HG02759 (cell line): ENCODE results near the gene LONRF2.
"Not testable (repeated sequence)": the region's sequence is repeated elsewhere in the genome, so short reads cannot be mapped to it uniquely, and the experiment has no call there.

Source experiments
- ATAC-seq: cut with Tn5 transposase; IDR thresholded peaks from one replicate; pipeline ENCODE4 v1.9.1; 2021; ENCODE audit warnings: mild to moderate bottlenecking, moderate library complexity; ENCODE audit not compliant: unreplicated experiment

Gene LONRF2

GRCh38 chr2:100256416-100256815 is 65.9 kb downstream of the LONRF2 start:
- ATAC-seq, result no peak

- ATAC-seq, result no peak
These were observed 67.6 kb downstream of the LONRF2 start for GRCh38 chr2:100254646-100255210.

DNA sequence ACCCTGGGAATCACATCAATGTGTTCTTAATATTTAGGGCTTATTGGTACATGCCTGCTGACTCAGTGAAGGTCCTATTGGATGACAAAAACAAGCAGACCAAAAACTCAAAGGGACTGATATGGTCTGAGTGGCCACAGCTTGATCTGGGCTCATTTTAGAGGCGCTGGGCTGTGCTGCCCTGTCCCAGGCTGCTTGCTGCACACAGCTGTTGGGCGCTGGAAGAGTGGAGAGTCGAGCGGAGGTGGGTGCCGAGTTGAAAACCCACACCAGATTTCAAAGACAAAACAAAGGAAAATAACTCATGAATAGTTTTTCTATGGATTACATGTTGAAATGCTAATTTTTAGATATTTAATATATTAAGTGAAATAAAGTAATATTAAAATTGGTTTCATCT is 68.5 kb downstream of the LONRF2 start:
- ATAC-seq, result no peak

DNA sequence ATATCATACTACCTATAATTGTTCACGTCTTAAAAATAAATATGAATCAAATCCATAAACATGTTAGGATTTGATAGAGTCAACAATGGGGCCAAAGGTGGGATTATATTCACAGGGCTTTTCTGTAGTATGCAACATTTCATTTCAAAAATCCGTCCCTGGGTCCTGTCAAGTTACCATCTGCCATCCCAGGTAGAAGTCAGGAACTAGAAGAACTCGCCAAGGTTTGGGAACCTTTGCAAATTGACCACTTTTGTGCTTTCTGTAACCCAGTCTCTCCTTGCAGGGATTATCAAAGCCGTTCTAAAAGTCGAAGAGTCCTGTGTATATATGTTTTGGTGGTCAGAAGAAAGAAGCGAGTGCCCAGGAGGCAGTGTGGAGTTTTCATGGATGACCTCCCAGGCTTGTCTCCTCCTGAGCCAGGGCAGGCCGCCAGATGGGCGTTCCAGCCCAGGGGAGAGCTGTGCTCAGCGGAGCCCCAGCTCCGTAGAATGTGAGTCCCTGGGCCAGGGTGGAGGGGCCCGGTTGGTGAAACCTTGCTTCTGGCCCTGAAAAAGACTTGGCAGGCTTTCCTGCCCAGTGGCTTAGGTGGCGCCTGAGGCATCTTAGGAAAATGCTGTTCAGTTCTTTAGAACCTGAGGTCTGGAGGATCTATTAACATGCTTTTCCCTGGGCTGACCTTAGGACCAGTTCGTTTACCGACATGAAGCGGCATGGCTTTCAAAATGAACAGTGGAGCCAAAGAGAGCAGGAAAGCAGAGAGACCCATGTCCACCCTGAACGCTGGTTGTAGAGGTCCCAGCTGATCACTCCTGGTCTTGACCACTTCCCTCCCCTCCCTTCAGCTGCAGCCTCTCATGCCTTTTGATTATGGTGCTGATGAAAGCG is 69.2 kb downstream of the LONRF2 start:
- no peak for ATAC-seq

DNA sequence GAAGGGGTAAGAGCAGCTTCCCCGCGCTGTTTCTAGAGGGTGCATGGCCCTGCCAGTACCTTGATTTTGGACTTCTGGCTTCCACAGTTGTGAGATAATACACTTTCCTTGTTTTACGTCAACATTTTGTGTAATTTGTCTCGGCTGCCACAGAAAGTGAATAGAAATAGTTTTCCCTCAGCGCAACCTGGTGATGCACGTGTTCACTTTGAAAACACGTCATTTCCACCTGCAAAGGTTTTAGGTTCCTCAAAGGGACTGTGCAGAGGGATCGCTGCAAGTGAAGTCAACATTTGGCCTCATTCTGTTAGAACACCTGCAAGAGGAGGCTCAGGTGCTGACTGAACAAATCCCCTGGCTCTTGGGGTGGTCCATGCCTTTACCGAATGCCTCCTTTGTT is 71.7 kb downstream of the LONRF2 start:
- no peak for ATAC-seq

DNA sequence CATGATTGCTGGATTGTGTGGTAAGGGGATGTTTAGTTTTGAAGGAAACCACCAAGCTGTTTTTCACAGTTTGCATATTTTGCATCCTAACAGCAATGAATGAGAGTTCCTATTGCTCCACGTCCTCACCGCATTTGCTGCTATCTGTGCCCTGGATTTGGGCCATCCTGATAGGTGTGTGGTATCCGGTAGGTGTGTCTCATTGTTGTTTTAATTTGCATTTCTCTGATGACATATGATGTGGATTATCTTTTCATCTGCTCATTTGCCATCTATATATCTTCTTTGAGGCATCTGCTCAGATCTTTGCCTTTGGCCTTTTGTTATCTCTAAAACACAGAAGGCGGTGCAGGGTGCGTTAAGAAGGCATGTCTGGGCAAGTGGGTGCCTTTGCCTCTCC is 73.3 kb downstream of the LONRF2 start:
- no peak for ATAC-seq

DNA sequence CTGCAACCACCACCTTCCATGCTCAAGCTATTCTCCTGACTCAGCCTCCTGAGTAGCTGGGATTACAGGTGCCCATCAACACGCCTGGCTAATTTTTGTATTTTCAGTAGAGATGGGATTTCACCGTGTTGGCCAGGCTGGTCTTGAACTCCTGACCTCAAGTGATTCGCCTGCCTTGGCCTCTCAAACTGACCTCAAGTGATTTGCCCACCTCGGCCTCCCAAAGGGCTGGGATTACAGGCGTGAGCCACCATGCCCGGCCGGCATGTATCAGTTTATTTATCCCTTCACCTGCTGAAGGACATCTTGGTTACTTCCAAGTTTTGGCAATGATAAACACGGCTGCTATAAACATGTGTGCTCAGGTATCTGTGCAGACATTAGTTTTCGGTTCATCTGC is 73.7 kb downstream of the LONRF2 start:
- not testable (repeated sequence) for ATAC-seq

GRCh38 chr2:100248044-100248330 is 74.3 kb downstream of the LONRF2 start:
- peak; percentile 31 for ATAC-seq

GRCh38 chr2:100247256-100248043 is 74.9 kb downstream of the LONRF2 start:
- ATAC-seq, result peak; percentile 80

DNA sequence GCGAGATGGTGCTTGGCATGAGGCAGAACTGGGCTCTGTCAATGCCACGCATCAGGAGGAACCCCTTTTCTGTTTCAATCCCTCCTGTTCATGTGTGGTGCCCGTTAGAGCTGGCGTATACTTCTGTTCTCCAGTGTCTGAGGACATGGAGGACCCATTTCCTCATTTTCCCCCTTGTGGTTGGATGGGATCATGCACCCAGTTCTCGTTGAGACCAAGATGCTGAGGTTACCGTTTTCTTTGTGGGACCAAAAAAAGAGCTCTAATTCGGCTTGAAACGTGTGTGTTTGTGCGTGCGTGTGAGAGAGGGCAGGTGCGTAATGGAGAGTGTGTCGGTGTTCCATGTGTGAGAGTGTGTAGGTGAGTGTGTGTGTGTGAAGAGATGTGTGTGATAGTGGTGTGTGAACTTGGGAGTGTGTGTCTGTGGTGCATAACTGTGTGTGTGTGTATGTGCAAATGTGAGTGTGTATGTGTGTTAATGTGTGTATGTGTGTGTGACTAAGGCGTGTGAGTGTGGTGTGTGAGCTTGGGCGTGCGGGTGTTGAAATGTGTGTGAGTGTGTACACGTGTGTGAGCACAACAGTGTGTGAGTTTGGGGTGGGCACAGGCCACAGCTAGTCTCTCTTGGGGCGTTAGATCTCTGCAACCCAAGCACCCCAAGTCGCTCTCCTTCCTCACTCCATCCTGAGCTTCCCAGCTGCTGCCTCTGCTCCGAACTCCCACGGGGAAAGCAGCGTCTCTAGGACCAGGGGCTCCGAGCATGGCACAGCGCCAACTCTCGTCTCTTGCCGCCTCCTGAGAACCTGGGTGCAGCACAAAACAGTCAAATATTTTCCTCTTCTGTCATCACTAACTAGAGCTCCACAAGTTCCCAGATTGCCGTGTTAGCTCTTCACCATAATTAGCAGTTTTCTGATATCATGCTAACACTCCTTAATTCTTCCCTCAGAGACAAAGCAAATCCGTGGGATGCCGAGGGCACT is 75.8 kb downstream of the LONRF2 start:
- ATAC-seq, result no peak

- ATAC-seq, result no peak
These were observed 76.6 kb downstream of the LONRF2 start for GRCh38 chr2:100245681-100246080.

DNA sequence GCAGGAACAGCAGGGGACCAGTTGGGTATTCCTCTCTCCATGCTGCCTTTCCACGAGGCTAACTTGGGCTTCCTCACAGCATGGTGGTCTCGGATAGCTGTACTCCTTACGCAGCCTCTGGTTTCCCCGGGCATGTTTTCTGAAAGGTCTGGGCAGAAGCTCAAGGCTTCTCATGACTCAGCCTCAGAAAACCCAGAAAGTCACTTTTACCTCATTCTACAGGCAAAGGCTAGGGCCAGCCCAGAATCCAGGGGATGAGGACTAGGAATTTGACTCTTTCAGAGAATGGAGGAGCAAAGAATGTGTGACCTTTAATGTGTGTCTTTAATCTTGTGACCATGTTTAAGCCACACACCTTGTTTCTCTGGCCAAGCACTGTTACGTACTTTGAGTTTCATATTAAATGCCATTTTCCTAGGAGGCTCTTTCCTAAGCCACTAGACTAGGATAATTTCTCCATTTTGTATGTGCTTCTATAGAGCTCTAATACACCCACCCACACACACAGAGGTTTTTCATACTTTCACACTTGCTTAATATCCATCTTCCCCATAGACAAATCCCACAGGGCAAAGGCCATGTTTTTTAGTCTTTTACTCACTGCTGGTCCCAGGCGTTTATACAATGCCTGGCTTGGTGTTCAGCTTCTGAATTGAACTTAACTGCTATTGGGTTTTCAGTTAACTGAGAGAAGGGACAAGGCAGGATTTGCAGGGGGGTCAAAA is 77.3 kb downstream of the LONRF2 start:
- no peak for ATAC-seq

DNA sequence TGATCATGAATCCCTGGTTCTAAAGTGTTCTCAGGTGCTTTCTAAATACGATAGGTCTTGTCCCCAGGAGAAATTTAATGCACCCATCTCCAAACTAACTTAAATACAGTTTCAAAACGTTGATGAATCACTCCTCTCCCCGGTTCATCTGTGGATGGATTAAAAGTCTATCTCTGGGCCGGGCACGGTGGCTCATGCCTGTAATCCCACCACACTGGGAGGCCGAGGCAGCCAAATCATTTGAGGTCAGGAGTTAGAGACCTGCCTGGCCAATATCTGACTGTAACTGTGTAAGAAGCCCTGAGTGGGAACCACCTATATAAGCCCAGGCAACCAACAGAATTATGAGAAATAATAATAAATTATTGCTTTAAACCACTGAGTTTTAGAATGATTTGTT is 78.7 kb downstream of the LONRF2 start:
- no peak for ATAC-seq

DNA sequence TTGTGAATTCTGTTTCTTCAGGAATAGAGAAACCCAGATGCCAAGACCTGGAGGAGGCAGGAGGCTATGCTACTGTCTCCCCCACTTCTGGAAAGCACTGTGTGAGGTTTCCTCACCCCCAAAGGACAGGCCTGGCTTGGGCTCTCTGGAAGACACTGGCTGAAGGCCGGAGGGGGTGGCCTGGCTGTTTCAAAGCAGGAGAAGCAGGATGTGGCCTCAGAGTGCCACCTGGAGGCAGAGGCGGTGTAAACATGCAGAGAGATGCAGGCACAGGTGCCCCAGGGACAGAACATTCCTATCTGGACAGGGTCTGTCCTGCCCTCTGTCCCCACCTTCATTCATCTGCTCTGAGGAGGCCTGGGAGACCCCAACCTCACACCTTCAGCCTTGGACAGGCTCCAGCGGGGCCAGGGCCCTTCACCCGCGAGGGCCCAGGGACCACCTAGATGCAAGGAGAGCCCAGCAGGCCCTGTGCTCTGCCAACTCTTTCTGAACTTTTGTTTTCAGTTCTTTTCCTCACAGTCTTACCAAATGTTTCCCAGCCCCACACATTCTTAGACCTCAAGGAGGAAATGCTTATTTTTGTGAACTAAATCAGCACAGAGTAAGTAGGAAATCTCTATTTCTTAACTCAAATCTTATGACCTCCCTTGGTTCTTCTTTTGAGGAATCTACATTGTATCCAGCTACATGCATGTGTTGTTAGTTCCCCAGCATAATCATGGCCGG is 79.2 kb downstream of the LONRF2 start:
- peak; percentile 36 for ATAC-seq

DNA sequence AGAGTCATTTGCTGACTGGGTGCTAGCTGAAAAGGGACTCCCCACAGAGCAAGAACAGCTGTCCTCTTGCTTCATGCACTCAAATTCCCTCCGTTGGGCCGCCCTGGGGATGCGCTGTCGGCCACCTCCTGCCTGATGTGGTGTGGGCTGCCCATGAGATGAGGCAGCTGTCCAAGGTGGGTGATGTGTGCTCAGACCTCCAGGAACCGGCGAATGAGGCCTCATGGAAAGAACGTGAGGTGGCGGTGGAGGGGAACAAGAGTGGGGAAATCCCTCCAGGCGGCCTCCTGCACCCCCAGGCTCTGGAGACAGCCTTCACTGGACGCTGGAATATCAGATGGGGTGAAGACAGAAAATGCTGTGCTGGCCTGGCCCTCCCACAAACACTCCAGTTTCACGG is 79.8 kb downstream of the LONRF2 start:
- ATAC-seq, result no peak

GRCh38 chr2:100241236-100241635 is 81.1 kb downstream of the LONRF2 start:
- ATAC-seq, result no peak

GRCh38 chr2:100240386-100240785 is 81.9 kb downstream of the LONRF2 start:
- ATAC-seq, result no peak

DNA sequence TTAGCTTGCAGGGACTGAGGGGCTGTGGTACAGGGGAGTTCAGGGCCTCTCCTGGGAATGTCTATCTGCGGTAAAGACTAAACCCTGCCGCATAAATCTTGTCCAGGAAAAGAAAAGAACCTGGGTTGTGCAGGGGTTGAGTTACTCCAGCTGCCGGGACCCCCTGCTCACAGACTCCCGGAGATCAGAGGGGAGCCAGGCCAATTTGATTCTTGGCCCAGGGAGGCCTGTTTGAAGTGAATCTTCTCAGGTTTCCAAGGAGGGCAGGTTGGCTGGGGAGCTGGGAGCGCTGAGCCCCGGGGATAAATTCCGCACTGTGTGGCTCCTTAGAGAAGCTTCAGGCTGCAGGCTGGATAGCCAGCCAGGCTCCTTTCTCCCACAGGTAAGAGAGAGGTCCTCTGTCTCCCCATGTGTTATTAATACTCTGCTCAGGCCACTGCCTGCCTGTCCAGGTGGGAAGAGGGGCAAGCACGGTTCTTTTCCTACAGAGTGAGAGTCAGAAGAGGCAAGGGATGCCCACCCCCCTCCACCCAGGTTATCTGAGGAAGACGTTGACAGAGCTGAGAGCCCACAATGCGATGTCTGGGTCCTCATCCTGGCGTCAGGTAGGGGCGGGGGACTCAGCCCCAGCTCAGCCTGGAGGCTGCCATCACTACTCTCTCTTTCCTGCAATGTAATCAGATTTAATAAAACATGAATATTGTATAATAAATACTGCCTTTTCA is 82.7 kb downstream of the LONRF2 start:
- no peak for ATAC-seq

- ATAC-seq, result no peak
These were observed 83.8 kb downstream of the LONRF2 start for GRCh38 chr2:100238471-100238870.
